GM19438 (cell line): ENCODE data around the gene MPP1.
A peak's percentile ranks its signal among the peaks of the same experiment; 100 is the strongest.
"Not testable (repeated sequence)": the region's sequence is repeated elsewhere in the genome, so short reads cannot be mapped to it uniquely, and the experiment has no call there.

Experiments used
- ATAC-seq: cut with Tn5 transposase; IDR thresholded peaks from one replicate; pipeline ENCODE4 v1.9.1; 2021; ENCODE audit warnings: low read depth; ENCODE audit not compliant: unreplicated experiment

MPP1 gene

DNA sequence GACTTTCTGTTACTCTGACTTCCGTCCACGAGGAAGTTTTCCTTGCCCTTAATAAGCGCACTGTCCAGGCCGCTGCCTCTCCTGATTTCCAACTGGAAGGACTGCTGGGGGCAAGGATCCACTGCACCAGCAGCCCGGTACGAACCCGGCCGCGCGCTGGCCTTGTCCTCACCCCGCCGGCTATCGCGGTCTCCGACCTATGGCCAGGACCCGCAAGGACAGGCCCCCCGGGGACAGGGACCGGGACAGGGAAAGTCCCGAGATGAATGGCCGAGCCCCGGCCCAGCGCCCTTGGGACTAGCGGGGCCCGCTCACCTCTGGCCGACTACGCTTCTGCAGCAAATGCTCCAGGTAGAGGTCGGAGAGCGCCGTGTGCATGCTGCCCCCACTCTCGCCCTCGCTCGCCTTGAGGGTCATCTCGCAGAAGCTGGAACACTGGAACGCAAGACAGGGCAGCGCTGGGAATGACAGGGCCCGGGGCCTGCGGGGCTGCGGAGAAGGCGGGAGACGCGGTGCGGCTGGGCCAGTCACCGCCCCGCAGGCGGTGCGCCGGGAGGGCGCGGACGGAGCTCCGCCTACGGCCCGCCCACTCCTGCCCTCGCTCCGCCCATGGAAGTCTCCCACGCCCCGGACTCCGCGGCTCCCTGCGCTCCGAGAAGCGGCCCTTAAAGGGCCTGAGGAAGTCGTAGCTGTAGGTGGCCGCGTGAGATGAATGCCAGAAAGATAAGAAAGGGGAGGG, at the start of gene MPP1:
MPP1 (minus strand) TSS at position 529 of the 739 bp plus-strand sequence; CDS start at position 417, 112 bp downstream.
- ATAC-seq = peak; percentile 92

DNA sequence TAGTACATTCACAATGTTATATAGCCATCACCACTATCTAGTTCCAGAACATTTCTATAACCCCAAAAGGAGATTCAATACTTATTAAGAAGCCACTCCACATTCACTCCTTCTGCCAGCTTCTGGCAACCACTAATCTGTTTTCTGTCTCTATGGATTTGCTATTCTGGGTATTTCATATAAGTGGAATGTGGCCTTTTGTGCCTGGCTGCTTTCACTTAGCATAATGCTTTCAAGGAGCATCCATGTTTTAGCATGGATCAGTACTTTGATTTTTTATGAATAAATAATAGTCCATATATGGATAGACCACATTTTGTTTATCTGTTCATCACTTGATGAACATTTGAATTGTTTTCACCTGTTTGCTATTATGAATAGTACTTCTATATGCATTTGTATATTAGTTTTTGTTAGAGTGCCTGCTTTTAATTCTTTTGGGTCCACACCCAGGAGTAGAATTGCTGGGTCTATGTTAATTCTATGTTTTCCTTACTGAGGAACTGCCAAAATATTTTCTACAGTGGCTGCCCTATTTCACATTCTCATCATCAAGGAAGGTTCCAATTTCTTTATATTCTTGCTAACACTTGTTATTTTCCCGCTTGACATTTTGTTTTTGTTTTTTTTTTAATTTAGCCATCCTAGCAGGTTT, 45.8 kb upstream of the MPP1 start:
- ATAC-seq = no peak

DNA sequence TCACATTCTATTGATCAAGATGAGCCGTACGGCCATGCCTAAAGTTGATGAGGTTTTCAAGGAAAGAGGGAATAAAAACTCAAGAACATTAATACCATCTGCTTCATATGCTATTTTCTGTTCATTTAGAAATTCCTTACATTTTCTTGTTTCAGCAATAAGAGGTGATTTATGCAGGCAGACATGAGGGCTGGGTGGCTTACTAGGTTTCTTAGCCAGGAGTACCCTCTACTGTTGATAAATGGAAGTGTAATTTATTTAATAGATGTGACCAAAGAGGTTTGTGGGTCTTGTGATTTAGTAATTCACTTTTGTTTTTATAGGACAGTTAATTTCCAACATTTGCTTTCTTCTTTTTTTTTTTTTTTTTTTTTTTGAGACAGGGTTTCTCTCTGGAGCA, 35.6 kb upstream of the MPP1 start:
- ATAC-seq = no peak

DNA sequence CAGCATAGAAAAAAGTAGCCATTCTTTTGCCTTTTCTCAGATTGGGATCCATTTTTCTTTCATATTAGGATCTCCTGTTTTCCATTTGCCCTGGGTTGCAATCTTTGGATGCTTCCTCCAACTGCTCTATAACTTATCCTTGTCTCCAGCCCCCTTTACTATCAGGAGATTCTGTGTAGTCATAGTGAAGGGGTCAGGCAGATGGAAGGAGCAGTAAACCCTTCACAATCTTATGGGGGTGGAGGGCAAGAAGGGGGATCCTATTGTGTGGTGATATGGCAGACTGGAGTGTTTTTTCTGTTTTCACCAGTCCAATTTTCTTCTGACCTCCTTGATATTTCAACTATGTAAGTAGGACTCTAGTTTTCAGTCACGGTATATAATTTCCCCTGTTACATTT, 30.9 kb upstream of the MPP1 start:
- ATAC-seq = no peak

DNA sequence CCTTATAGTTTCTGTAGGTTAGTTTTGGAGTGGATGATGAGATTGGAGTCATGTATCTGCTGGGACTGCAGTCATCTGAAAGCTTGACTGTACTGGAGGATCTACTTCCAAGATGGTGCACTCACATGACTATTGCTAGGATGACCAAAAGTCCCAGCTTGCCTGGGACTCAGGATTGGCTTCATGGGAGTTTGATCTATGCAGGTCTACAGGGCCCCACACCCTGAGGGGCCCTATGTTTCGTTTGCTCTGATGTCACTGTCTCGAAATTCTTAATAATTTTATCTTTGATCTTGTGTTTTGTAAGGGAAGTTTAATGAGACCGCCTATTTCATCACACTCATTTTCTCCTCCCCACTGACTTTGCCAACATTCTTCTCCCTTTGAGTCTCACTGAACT, 29.3 kb upstream of the MPP1 start, which contains the start of gene SMIM9:
SMIM9 (minus strand) TSS at position 101 of the 400 bp plus-strand sequence. CDS start 3,806 bp downstream, outside the sequence.
- no peak for ATAC-seq

DNA sequence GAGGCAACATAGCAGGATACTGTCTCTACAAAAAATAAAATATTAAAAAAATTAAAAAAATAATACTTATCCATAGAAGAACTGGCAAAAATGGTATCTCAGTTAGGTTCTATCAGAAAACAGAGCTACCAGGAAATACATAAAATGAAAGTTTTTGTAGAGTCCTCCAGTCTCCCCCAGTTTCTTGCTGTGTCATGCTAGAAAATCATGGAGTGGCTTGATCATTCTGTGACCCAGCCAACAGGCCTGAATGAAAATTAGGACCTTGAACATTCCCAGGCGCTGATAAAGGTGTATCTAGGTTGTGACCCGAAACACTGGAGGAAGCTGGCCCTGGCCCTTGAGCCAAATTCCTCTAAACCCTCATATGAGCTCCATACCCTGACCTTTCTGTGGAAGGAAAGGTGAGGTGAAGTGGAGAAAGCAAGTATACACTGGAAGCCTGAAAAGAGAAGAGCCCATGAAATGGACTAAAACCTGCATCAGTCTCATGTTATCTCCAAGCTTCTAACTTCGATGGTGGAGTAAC, 28.5 kb upstream of the MPP1 start:
- ATAC-seq = no peak

DNA sequence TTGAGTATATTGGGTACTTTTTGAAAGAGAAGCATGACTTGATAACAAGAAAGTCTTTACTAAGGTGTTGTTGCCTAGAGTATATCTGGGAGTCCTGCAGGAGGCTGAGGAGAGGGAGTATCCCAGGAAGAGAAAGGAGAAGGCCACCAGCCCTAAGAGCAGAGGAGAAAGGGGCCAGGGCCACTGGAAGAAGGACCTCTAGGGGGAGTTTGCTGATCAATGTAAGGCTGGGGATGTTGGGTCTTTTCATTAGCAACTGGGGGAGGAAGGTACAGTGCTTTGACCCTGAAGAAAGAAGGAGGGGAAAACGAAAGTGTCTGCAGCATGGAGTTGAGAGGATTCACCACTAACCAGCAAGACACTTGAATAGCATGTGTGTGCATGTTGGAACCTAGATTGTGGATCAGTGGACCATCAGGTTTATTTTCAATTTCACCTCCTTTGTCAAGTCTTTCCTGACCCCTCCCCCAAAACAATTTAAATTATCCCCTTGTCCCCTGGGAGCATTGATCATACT, 24.7 kb upstream of the MPP1 start:
- no peak for ATAC-seq

DNA sequence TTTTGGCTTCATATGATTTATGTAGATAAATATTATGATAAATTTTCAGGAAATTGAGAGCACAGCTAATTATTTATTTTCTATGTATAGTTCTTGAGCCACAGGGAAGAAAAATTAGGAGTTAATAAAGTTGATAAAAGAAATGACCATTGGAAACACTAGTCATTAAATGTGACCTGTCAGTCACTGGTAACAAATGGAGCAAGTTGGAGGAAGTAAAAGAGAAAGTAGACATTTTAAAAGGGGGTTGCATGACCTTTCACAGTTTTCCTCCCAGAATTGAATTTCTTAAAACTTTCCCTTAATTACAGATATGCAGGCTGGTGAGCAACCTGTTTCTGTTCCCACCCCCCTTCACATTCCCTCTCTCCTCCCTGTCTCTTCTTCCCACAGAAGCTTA, 23.8 kb upstream of the MPP1 start:
- ATAC-seq = no peak

DNA sequence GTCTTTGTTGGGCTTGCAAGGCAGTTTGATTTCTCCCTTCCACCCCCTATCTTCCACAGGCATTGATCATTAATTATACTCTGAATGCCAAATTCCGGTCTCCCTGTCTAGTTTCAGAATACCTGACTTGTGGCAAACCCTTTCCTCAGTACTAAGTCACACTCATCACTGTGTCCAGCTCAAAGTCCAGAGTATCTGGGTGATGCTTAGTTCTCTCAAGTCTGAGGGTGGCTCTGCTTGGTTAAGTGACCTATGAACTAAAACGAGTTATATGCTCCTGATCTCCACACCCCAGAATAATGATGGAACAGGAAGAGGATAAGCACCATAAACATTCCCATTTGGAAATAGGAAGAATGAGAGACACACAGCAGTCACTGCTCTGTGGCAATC, 22.7 kb upstream of the MPP1 start:
- ATAC-seq = no peak

DNA sequence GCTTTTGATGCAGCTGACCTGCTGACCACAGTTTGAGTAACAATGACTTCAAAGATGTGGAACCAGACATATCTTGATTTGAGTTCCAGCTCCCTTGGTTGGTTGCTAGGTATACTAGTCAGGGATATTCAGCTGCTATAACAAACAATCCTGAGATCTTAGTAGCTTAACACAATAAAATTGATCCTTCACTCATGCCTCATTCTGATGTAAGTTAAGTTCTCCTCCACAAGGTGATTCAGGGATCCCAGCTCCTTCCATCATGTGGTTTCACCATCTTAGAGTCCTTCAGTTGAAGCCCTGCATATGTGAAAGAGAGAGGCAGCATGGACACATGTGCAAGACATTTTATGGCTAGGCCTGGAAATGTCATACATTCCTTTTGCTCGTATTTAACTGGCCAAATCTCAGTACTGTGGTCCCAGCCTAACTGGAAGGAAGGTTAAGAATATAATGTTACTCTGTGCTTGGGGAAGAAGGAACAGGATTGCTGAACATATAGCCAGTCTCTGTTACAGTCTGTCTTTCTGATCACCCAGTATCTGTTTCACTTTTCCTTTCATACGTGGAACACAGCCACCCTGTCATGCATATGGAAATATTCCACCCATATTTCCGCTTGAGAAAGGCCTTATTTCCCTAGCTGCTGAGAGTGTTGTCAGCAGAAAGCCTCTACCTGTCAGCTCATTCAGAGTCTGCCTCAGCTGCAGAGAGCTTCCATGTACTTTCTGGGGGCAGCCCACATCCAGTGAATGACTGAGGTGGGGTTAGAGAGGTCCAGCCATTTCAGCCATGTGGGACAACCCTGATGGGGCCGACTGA, 22.1 kb upstream of the MPP1 start:
- ATAC-seq = peak; percentile 95

DNA sequence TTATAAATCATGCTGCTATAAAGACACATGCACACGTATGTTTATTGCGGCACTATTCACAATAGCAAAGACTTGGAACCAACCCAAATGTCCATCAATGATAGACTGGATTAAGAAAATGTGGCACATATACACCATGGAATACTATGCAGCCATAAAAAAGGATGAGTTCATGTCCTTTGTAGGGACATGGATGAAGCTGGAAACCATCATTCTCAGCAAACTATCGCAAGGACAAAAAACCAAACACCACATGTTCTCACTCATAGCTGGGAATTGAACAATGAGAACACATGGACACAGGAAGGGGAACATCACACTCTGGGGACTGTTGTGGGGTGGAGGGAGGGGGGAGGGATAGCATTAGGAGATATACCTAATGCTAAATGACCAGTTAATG, 20.3 kb upstream of the MPP1 start:
- ATAC-seq = not testable (repeated sequence)

DNA sequence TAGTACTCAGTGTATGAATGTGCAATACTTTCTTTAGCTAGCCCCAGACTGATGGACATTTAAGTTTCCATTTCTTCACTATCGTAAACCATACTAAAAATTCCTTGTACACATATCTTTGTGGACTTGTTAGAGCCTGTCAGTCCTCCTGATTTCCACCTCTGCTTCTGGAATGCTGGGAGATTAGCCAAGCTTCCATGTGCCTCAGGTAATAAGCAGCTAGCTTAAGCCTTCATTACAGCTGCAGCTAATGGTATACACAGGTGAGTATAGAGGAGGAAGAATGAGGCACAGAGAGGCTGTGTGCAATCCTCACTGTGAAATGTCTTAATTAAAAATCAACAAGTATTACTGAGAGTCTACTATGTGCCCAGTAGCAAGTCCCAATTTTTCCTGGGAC, 19.4 kb upstream of the MPP1 start:
- no peak for ATAC-seq

DNA sequence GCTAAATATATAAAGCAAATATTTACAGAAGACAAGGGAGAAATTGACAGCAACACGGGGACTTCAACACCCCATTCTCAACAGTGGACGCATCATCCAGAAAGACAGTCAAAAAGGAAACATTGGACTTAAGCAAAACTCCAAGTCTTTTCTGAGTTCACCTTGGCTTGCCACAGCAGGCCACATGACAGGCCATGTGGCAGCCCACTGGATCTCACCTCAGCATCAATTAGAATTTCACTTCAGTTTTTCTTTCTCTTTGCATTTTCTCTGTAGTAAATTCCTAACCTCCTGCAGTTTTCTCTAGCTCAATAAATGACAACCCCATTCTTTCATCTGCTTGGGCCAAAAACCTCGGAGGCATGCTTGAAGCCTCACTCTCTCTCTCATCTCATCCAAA, 16.7 kb upstream of the MPP1 start:
- no peak for ATAC-seq

DNA sequence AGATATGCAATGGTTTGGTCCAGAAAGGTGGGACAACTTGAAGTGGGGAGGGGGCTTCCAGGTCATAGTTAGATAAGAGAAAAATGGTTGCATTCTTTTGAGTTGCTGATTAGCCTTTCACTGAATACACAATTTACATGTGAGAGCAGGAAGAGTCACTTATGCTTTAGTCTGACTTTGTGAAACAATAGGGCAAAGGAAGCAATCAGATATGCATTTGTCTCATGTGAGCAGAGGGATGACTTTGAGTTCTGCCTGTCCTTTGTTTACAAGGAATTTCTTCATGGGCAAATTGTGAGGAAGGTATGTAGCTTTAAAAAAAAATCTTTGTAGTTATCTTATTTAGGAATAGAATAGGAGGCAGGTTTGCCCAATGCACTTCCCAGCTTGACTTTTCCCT, 16.2 kb upstream of the MPP1 start:
- ATAC-seq = no peak

DNA sequence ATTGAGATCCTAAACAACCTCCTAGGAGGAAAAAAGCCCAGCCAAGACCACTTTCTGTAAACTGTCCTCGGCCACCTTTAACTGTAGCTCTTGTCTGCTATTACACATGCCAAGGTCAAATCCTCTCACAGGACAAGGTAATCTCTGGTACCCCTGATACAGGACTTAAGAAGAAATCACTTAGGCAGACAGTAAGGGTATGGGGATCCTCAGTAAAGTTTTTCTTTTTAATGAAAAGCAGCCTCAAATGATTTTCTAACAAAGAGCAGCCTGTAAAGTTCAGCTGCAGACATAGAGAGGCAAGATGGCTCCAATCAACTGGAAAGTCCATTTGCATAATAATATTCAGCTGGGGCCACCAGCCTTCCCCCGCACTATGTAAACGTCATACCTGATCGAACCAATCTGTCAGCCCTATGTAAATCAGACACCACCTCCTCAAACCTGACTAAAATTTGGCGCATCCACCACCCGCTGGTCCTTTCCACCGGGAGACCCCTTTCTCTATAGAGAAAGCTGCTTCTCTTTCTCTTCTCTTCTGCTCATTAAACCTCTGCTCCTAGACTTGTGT, 14.6 kb upstream of the MPP1 start:
- no peak for ATAC-seq

DNA sequence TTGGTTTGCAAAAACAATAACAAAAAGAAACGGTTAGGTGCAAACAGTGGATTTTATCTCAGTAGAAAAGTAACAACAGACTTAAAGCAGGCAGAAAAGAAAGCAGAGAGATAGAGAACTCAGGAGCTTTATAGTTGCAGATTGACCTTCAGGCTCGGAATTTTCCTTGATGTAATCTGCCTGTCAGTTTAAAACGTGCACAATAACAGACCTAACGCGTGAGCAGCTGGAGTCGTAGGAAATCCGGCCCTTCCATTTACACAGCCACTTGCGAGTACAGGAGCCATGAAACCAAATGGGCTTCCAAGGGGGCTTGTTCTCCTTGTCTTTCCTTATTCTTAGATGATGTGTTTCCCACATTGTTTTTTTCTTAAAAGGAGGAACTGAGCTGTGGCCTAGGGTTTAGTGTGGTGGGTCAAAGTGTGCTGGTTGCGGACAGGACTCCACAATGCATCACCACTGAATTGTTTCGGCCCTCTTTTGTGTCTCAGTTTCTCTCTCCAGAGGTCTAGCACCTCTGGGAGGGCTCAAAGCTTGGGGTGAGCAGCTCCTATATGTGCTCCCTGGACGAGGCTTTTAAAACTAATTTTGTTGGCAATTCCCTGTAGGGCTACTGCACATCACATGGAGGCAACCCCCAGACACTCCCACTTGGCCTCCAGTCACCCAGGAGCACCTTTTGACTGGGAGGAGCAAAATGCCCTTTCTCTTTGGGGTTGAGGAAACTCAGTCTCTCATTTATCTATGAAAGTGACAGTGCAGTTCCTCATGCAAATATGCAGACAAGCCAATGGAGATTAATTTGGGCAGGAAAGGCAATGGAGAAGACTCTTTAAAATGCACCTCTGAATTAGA, 13.9 kb upstream of the MPP1 start:
- ATAC-seq = no peak

DNA sequence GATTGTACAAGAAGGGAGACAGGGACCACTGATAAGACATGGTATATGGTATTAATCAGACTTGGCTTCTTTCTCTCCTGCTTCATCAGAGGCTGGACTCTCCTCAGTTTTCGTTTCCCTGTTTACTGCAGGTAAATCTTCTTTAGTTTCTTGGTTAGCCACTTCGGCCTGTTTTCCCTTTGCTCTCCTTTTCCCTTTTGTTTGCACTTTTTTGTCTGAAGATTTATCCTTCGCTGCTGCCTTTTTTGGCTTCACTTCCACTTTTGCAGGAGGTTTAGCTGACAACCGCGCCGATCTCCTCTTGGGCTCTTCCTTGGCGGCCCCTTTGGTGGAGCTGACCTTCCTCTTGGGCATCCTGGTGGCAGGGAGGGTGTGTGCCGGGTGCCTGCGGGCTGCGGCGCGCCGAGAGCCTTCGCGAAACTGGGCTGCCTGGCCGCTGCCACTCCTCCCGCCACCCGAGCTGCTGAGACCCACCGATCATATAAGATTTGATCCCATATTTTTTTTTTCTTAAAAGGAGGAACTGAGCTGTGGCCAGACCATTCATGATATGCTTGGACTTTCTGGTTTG, 11.8 kb upstream of the MPP1 start:
- not testable (repeated sequence) for ATAC-seq

DNA sequence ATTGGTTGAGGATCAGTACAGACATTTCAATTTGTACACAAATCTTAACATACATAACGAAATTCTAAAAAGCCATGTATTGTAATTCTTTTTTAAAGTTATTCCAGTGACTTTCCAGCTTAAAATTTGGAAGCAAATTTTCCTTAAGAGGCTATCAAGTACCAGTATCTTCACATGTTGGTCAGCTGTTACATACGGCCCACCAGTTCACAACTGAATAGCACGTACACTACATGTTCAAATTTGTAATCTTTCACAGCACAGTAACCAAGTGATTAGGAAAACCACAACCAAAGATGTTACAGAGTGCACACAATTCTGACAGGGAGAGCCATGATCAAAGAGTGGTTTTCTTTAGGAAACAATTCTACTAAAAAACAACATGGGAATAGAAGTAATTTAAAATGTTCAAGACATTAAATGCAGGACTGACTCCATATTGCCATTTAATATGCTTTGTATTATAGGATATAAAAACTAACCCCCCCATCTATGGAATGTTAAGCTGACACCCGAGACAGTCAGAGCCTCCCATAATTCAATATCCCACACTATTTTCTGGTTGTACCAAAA, 11.1 kb upstream of the MPP1 start:
- not testable (repeated sequence) for ATAC-seq

DNA sequence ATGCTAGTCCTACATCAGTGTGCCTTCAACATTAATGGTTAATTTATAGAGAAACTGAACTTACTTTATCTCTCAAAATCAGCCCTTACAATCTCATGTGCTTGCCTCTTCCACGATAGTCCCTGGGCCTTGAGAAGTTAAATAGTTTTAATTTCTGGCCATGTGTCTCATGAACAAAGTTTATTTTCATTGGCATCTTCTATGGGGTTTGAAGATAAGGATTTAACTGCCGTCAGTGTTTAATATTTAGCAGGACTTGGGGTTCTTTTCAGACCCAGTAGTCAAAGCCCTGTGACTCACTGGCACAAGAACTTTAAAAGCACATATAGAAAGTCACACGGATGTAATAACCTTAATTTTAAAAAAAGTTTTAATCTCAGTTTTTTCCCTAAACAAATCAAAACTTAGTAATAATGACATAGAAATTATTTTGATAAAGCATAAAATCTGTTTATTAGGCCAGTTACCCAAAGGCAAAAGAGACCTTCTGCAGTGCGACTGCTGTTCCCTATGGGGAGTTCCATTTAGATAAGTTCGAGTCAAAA, 10.1 kb upstream of the MPP1 start:
- no peak for ATAC-seq
